MG63 (cell line): ENCODE data around the gene SAP30. TPM values are rescaled to one million over a fixed set of nuclear protein-coding genes. Genes with fewer than 3 reads are reported as not detected.
A peak's percentile ranks its signal among the peaks of the same experiment; 100 is the strongest.

Experiments
- DNase-seq: peaks from one replicate; pipeline ENCODE4 v3.0.0-alpha.2; 2020
- H3K27me3 ChIP-seq: fragments of 250-450 bp; sonication (Bioruptor Pico); 2 replicates; pipeline ENCODE4 v1.5.1; 2020; ENCODE audit warnings: mild to moderate bottlenecking, moderate library complexity
- H3K36me3 ChIP-seq: fragments of 250-450 bp; sonication (Bioruptor Pico); 2 replicates; pipeline ENCODE4 v1.5.1; 2020; ENCODE audit warnings: mild to moderate bottlenecking, moderate library complexity
- H3K4me3 ChIP-seq: fragments of 250-450 bp; sonication (Bioruptor Pico); 2 replicates; pipeline ENCODE4 v1.5.1; 2020; ENCODE audit warnings: mild to moderate bottlenecking, moderate library complexity
- H3K9me3 ChIP-seq: fragments of 250-450 bp; sonication (Bioruptor Pico); 2 replicates; pipeline ENCODE4 v1.5.1; 2020; ENCODE audit warnings: mild to moderate bottlenecking, moderate library complexity
- total RNA-seq: library from RNA; depleted of rRNA; stranded (reverse); fragments of >200 nt; shearing (Covaris generic); gene quantifications from 2 replicates; pipeline ENCODE4 v1.2.3, GENCODE V29; 2014; ENCODE audit warnings: low replicate concordance; rRNA removed

SAP30 gene
- total RNA-seq, 1 experiment from 2014 or later, result 47.2 TPM

- Histone ChIP-seq H3K36me3 (no peaks in the 10 kb centered on the region; the same call in 1 of the 2 replicates), H3K4me3 (no peak overlapping the region), H3K9me3 (peaks cover 4% of the 10 kb centered on the region; the same call in 1 of the 2 replicates), H3K27me3 (no peaks in the 10 kb centered on the region)
- DNase-seq, result peak; percentile 81
These were observed 54.4 kb downstream of the SAP30 start for GRCh38 chr4:173424899-173425805.

GRCh38 chr4:173426064-173426463, 55.3 kb downstream of the SAP30 start:
- Histone ChIP-seq H3K36me3 (no peaks in the 10 kb centered on the region; the same call in 1 of the 2 replicates), H3K27me3 (no peaks in the 10 kb centered on the region), H3K9me3 (peaks cover 4% of the 10 kb centered on the region), H3K4me3 (no peak overlapping the region)
- no peak for DNase-seq

Other genes starting within 250 kb of the SAP30 start
- gene GALNT7, start 202.1 kb upstream of the SAP30 start, total RNA-seq, result 22.6 and 33.7 TPM in 2 replicates
- gene HMGB2, start 36.6 kb upstream of the SAP30 start, total RNA-seq, result 244 and 477 TPM in 2 replicates
- 0.26 TPM in 1 of 2 replicates, not detected in the other for gene SCRG1, start 28.2 kb downstream of the SAP30 start, total RNA-seq
- 0.16 and 23.8 TPM in 2 replicates for gene HAND2, start 159.3 kb downstream of the SAP30 start, total RNA-seq